Fibroblast of skin of scalp (primary cell): ENCODE measurements around the gene SORL1-AS1.
"Not testable (repeated sequence)": the region's sequence is repeated elsewhere in the genome, so short reads cannot be mapped to it uniquely, and the experiment has no call there.

Experiments used
- DNase-seq: peaks from one replicate; pipeline ENCODE4 v3.0.0-alpha.2; 2013

SORL1-AS1 gene

DNA sequence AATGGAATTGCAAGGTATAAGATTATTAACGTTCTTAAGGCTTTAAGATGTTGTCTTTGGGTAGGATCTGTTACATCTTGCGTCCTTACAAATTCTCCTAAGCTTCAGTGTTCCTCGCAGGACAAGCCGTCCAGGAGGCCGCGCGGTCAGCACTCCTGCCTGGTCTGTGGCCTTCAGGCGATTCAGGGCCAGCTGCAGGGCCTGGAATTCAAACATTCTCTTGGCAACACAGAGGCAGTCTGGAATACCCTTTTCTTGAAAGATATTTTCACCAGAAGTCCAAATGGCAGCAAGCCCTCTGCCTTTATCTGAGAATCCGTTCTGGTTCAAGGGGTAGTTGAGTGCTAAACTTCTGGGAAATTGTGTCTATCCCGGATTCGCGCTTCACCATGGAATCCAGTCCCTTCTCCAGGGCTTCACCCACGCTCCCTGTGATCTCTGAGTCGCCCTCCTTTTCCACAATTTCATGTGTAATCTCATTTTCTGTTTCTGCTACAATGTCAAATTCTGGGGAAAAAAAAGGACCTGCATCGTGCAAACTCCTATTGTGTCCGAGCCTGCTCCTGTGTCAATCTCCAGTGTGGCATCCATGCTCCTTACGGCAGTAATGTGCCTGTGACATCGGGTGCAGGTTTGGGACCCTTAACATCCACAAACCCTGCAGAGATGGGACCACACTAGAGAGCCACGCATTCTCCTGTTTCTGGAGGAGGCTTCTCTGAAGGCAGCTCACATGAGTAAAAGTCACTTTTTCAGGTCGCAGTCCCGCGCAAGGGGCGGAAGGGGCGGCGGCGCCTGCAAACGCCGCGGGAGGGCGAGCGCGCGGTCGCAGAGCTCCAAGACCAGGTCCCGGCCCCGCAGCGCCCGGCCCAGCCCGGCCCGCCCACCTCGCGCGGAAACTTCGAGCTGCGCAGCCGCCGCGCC, 26.0 kb downstream of the SORL1-AS1 start:
- DNase-seq = no peak

DNA sequence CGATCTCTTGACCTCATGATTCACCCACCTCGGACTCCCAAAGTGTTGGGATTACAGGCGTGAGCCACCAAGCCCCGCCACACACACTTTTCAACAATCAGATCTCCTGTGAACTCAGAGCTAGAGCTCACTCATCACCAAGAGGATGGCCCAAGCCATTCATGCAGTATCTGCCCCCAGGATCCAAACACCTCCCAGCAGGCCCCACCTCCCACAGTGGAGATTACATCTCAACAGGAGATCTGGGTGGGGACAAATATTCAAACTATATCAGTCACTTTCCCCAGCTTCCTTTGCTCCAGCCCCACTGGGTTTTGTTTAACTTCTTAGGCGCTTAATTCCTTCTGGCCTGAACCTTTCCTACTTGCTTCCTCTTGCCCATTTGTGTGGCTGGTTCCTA, 26.9 kb downstream of the SORL1-AS1 start:
- no peak for DNase-seq

GRCh38 chr11:121422675-121423074, 30.1 kb downstream of the SORL1-AS1 start:
- no peak for DNase-seq

- no peak for DNase-seq
Measured at GRCh38 chr11:121421149-121421901, 31.4 kb downstream of the SORL1-AS1 start.

GRCh38 chr11:121420398-121420797, 32.4 kb downstream of the SORL1-AS1 start:
- no peak for DNase-seq

- DNase-seq = no peak
Measured at GRCh38 chr11:121419836-121420235, 32.9 kb downstream of the SORL1-AS1 start.

GRCh38 chr11:121418625-121419114, 34.1 kb downstream of the SORL1-AS1 start:
- no peak for DNase-seq

DNA sequence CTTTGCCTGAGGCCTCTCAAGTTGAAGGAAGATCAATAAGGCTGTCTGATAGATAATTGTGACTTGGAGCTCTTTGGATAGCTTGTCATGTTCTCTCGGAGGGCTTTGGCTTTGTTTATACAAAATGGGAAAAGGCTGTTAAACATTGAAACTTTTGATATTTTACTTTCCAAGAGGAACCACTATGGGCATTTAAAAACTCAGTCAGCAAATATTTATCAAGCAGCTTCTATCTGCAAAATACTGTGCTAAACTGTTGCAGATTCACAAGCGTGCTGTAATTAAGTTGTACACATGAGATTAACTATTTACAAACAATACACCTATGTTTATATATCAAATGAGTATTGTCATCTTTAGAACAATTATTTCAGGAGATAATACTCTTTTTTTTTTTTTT, 35.2 kb downstream of the SORL1-AS1 start:
- no peak for DNase-seq

DNA sequence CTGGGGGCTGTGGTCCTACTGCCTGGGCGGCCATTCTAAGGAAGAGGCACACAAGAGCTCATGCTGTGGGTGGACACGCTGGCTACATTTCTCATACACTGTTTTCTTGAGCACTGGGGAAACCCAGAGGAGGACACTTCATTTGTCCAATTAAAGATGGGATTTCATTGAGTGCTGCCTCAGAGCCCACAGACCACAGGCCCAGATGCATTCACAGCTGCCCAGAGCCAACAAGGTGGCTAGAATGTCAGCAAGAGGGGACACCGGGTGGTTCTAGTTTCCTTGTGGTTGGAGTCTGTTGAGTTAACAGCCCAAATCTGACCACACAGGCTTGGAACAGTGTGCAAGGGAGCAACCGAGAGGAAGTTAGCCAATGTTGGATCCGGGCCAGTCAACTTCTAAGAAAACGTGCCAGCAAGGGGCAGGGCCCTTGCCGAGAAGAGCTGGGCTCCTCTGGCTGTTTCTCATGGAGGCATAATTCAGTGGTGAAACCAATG, 35.7 kb downstream of the SORL1-AS1 start:
- DNase-seq = peak; percentile 92

- DNase-seq = peak; percentile 26
Measured at GRCh38 chr11:121415856-121416255, 36.9 kb downstream of the SORL1-AS1 start.

- DNase-seq = no peak
Measured at GRCh38 chr11:121414141-121414913, 38.4 kb downstream of the SORL1-AS1 start.

- peak; percentile 53 for DNase-seq
Measured at GRCh38 chr11:121412711-121413415, 39.9 kb downstream of the SORL1-AS1 start.

GRCh38 chr11:121412000-121412587, 40.7 kb downstream of the SORL1-AS1 start:
- peak; percentile 12 for DNase-seq

GRCh38 chr11:121411330-121411729, 41.4 kb downstream of the SORL1-AS1 start:
- not testable (repeated sequence) for DNase-seq

GRCh38 chr11:121410041-121410440, 42.7 kb downstream of the SORL1-AS1 start:
- not testable (repeated sequence) for DNase-seq

DNA sequence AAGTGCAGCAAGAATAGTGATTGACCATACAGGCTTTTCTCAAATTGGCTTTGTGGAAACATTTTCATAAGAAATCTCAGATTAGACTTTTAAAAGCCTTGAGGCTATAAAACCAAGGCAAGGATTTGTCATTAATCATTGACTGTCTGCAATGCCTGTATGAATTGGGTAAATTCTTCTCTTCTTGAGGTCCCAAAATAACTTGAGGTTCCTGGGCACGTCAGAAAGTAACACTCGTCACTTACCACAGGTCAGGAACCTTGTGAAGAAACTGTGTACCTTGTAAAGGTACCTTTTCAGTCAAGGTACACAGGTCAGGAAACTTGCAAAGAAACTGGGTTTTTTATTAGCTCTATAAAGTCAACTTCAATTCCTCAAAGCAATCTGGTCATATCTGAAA, 43.9 kb downstream of the SORL1-AS1 start:
- no peak for DNase-seq

DNA sequence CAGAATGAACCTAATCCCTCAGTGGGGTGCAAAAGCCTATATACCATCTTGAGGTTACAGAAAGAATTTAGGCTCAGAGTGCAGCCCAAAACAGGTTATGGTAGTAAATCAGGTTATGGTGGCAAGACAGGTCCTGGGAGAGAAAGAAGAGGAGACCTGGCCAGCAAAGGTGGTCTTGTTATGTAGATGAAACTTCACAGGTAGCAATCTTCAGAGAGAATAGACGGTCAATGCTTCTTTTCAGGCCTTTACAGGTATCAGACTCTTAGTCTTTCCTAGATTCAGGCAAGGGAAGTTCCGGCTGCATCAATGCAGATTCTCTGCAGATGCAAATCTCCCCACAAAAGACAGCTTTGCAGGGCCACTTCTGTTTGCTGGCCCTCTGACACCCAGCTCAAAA, 46.5 kb downstream of the SORL1-AS1 start:
- DNase-seq = no peak

DNA sequence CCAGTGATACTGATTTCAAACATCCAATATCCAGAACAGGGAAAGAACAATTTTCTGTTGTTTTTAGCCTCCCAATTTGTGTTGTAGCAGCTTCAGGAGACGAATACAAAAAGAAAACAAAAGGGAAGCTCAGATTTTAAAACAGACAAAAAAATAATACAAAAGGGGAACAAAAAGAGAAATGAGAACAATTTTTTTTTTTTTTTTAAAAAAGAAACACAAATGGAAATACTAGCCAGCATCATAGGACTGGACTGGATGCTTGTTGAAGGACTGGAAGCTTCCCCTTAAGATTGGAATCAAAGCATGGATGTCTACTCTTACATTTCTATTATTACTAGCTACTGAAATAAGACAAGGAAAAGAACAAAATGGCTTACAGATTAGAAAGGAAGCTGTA, 47.1 kb downstream of the SORL1-AS1 start:
- no peak for DNase-seq

DNA sequence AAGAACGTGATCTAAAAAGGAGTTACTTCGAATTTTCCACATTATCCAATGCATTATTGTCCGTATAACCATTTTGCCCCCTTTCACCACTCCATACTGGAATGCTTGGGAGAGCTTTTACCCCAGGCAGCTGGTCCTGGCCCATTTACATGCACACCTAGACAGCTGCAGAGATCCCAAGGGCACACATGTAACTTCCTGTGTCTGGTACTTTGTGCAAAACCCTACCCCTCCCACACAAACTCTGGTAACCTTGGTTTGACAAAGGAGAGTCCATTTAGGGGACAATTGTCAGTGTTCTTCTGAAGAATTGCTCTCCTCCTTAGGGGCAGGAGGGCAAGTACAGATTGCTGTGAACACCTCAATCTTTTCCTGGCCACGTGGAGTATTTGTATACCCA, 58.0 kb downstream of the SORL1-AS1 start:
- DNase-seq = no peak

GRCh38 chr11:121393855-121394254, 58.9 kb downstream of the SORL1-AS1 start:
- no peak for DNase-seq

DNA sequence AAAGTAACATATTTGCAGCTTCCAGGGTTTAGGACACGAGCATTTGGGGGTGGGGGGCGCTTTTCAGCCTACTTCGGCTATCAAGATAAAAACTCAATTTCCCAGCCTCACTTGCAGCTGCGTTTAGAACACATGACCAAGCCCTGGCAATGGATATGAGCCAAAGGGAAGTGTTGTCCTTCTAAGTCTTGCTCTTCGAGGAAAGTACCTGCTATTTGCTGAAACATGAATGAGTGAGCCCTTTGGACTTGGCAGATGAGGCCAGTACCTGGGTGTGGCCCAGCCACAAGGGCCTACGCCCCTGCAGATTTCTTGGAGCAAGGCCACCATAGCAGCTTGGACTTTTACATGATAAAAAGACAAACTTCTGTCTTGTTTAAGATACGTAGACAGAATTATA, 60.9 kb downstream of the SORL1-AS1 start:
- DNase-seq = no peak
